Activated naive CD8-positive, alpha-beta T cell (primary cell): ENCODE data around the gene GPRC5B.

Experiments
- H3K27ac Mint-ChIP-seq: one replicate; pipeline ENCODE4 v1.8.0; 2021; ENCODE audit warnings: mixed read lengths
- H3K27me3 Mint-ChIP-seq: one replicate; pipeline ENCODE4 v1.8.0; 2021; ENCODE audit warnings: mixed read lengths
- H3K36me3 Mint-ChIP-seq: one replicate; pipeline ENCODE4 v1.8.0; 2021; ENCODE audit warnings: mixed read lengths
- H3K4me1 Mint-ChIP-seq: one replicate; pipeline ENCODE4 v1.8.0; 2021; ENCODE audit warnings: low read depth, mixed read lengths
- H3K4me3 Mint-ChIP-seq: one replicate; pipeline ENCODE4 v1.8.0; 2021; ENCODE audit warnings: mild to moderate bottlenecking, mixed read lengths
- H3K9me3 Mint-ChIP-seq: one replicate; pipeline ENCODE4 v1.8.0; 2021; ENCODE audit warnings: low read depth, mixed read lengths

GPRC5B gene

DNA sequence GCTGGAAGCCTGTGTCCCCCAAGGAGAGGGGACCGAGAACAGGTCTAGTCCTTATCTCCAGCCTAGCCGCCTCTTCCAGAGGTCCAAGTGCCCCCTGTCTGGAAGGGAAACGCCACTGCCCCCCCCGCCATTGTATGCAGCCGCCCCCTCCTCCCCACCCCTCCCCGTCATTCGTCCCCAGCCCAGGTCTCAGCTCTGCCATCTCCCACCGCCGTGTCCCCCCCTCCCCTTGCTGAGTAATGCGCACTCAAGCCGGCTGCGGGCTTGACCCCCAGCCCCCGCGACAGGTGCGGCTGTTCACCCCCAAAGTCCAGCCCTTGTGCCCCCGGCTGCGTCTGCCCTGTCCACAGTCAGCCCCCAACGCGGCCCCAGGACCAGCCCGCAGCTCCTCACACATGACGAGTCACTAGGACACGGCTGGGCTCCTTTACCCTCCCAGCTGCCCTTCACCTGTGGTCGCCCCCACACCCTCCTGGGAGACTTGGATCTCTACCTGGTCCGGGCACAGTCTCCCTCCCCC, 622 bp downstream of the GPRC5B start:
- peaks cover 19% of the 10 kb centered on the region for H3K27me3 Mint-ChIP-seq
- no peak overlapping the region for H3K27ac Mint-ChIP-seq
- H3K9me3 Mint-ChIP-seq = no peaks in the 10 kb centered on the region
- H3K4me1 Mint-ChIP-seq = peaks cover 28% of the 10 kb centered on the region
- peaks cover 3% of the 10 kb centered on the region for H3K36me3 Mint-ChIP-seq
- H3K4me3 Mint-ChIP-seq = peak overlapping the region; percentile 76

DNA sequence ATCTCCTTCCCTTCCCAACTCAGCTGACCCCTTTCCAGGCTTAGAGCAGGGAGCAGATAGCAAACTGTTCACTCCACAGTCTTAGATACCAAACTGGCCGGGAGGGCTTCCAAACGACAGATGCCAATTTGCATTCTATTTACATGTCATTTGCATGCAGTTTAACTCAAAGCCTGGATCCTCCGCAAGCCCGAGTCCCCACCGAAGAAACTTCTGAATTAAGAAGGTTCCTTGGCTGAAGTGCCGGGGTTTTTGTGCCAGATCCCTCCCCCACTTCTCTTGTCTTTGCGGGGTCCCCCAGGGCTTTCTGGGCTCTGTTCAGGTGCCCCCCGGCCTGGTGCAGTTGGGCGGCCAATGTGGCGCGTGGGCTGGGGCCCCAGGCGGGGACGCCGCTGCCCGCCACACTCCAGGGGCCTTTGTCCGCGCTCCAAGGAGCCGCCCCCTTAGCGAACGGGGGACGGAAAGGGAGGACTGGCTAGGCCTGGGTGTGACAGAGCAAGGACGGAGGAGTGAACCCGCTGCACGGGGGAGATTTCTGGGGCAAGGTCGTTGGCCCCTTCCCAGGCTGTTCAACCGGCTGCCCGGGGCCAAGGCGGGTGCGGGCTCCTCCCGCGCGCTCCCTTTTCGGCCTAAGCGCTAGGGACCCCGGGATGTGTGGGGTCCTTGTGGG, 1.2 kb downstream of the GPRC5B start:
- peaks cover 28% of the 10 kb centered on the region for H3K4me1 Mint-ChIP-seq
- H3K27ac Mint-ChIP-seq = no peak overlapping the region
- H3K36me3 Mint-ChIP-seq = peaks cover 3% of the 10 kb centered on the region
- no peaks in the 10 kb centered on the region for H3K9me3 Mint-ChIP-seq
- H3K27me3 Mint-ChIP-seq = peaks cover 19% of the 10 kb centered on the region
- H3K4me3 Mint-ChIP-seq = peak overlapping the region; percentile 64

DNA sequence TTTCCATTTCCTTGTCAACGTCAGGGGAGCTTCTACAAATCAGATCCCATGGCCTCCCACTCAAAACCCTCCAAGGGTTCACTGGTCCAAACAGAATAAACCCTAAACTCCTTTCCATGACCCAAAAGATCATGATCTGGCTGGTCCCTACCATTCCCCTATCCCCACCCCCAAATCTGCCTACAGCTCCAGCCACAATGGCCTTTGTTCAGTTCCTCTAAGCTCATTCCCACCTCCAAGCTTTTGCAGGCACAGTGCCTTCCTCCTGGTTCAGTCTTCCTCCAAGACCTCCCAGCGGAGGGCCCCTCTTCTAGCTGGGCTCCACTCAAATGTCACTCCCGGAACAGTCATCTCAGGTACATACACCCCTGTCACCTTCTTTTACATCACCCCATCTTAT, 2.0 kb downstream of the GPRC5B start:
- peaks cover 19% of the 10 kb centered on the region for H3K27me3 Mint-ChIP-seq
- peaks cover 3% of the 10 kb centered on the region for H3K36me3 Mint-ChIP-seq
- H3K27ac Mint-ChIP-seq = no peak overlapping the region
- H3K9me3 Mint-ChIP-seq = no peaks in the 10 kb centered on the region
- peaks cover 28% of the 10 kb centered on the region for H3K4me1 Mint-ChIP-seq
- peak overlapping the region; percentile 64 for H3K4me3 Mint-ChIP-seq

DNA sequence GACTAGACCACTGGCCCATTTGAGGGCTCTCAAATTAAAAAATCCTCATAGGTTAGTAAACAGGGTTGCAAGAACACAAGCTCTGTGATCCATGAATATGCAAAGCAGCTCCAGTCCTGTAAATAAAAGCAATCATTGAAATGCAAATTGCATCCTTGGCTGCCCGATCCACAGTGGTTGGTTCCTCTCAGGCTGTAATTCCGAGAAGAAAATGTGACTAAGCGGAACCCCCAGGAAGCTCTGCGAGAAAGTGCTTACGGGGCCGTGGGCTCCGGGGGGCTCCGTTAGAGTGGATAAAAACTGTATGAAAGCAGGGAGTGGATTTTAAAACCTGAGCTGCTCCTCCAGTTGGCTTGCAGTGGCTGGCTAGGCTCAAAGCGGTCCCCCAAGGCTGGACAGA, 2.5 kb downstream of the GPRC5B start:
- Mint-ChIP-seq H3K9me3 (no peaks in the 10 kb centered on the region), H3K4me3 (no peak overlapping the region), H3K27ac (no peak overlapping the region), H3K27me3 (peaks cover 19% of the 10 kb centered on the region), H3K36me3 (peaks cover 3% of the 10 kb centered on the region), H3K4me1 (peaks cover 28% of the 10 kb centered on the region)

DNA sequence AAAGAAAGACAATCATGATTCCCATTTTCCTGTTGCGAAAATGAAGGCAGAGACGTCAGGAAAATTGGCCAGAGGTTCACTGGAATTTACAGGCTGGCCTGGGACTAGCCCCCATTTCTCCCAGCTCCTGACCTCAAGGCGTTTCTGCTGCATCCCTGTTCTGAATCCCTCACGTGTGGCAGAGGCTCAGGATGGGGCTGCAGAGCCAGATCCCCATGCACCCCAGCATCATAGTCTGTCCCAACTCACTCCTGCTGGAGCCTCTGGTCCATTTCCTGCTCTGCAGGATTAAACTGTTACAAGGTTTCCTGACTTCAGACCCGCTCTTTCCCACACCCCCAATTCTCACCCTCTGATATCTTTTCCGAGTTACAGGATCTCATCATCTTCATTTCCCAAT, 2.9 kb downstream of the GPRC5B start:
- H3K4me3 Mint-ChIP-seq = no peak overlapping the region
- peaks cover 27% of the 10 kb centered on the region for H3K4me1 Mint-ChIP-seq
- peaks cover 3% of the 10 kb centered on the region for H3K36me3 Mint-ChIP-seq
- no peaks in the 10 kb centered on the region for H3K9me3 Mint-ChIP-seq
- peaks cover 19% of the 10 kb centered on the region for H3K27me3 Mint-ChIP-seq
- H3K27ac Mint-ChIP-seq = no peak overlapping the region

DNA sequence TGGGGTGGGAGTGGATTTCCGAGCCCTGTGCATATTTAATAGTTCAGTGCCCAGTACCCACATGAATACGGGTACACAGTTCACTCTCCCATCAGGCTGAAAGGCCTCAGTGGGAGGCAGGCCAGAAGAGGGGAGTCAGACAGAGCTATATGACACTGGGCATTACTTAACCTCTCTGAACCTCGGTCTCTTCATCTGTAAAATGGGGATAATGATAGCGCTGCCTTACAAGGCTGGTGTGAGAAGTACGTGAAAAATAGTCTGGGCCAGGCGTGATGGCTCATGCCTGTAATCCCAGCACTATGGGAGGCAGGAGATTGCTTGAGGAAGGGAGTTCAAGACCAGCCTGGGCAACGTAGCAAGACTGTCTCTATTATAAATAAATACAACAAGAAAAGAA, 3.6 kb downstream of the GPRC5B start:
- peaks cover 3% of the 10 kb centered on the region for H3K36me3 Mint-ChIP-seq
- peaks cover 17% of the 10 kb centered on the region for H3K27me3 Mint-ChIP-seq
- no peak overlapping the region for H3K27ac Mint-ChIP-seq
- no peak overlapping the region for H3K4me3 Mint-ChIP-seq
- H3K9me3 Mint-ChIP-seq = no peaks in the 10 kb centered on the region
- peaks cover 21% of the 10 kb centered on the region for H3K4me1 Mint-ChIP-seq

DNA sequence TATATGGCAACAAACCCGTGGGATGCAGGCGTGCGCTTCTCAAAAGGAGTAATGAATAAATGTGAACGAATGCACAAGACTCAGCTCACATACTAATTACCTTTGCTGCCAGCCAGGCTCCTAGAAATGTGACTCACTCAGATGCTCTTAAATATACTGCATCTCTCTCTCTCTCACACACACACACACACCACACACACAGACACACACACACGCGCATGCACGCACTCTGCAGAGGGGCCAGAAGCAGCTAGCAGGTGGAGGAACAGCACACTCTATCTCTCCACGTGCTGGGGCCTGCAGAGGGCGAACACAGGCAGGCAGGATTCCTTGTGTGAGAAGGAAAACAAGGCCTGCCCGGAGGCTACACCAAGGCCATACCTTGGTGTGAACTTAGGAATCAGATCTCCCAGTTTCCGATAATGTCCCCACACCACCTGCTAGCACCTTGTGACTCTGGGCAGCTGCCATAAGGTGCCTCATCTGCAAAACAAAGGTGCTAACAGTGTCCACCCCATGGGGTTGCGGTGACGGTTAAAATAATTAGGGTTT, 5.3 kb downstream of the GPRC5B start:
- Mint-ChIP-seq H3K27me3 (peaks cover 14% of the 10 kb centered on the region), H3K36me3 (peaks cover 3% of the 10 kb centered on the region), H3K4me1 (peaks cover 9% of the 10 kb centered on the region), H3K9me3 (no peaks in the 10 kb centered on the region), H3K4me3 (no peak overlapping the region), H3K27ac (no peak overlapping the region)

DNA sequence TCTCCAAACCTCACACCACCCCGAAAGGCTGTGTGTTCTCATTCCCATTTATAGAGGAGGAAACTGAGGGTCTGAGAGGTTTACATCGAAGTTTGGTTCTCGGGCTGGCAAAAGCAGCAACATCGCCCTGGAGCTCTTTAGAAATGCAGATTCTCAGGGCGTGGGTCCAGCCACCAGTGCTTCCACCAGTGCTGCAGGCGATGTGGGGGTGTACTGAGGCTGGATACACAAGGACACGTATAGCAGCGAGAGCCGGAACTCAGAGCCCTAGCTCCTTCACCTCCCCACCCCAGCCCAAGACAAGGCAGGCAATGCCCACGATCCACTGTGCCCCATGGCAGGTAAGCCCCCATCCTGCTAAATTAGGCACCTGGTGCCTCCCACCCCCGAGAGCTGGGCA, 5.9 kb downstream of the GPRC5B start:
- Mint-ChIP-seq H3K4me3 (no peak overlapping the region), H3K27ac (no peak overlapping the region), H3K4me1 (peaks cover 8% of the 10 kb centered on the region), H3K27me3 (peaks cover 14% of the 10 kb centered on the region), H3K36me3 (peaks cover 3% of the 10 kb centered on the region), H3K9me3 (no peaks in the 10 kb centered on the region)

DNA sequence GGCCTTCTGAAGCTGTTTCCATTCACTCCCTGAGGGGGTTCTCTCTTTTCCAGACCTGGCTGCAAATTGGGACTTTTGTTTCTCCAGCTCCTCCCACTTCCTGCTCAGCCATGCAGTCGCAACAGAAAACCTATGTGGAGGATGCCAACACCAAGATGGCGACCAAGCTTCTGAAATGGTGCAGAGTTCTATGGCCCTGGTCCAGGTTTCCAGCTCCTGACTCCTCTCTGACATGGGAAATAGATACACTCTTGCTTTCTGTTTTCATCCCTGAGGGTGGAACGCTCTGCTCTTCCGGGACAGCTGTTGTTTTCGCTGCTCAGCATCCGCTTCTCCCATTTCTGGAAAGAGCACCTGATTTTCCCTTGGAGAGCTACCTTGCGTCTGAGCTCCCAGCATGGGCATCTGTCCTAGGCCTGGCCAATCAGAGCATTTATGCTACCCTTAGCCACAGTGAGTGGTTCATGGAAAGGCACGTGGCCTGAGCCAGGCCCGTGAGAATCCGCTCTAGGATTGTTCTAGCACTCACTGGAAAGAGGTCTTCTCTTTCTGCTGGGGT, 8.1 kb downstream of the GPRC5B start:
- no peak overlapping the region for H3K27ac Mint-ChIP-seq
- H3K4me3 Mint-ChIP-seq = no peak overlapping the region
- H3K36me3 Mint-ChIP-seq = no peaks in the 10 kb centered on the region
- H3K9me3 Mint-ChIP-seq = no peaks in the 10 kb centered on the region
- H3K4me1 Mint-ChIP-seq = no peaks in the 10 kb centered on the region
- peaks cover 1% of the 10 kb centered on the region for H3K27me3 Mint-ChIP-seq

DNA sequence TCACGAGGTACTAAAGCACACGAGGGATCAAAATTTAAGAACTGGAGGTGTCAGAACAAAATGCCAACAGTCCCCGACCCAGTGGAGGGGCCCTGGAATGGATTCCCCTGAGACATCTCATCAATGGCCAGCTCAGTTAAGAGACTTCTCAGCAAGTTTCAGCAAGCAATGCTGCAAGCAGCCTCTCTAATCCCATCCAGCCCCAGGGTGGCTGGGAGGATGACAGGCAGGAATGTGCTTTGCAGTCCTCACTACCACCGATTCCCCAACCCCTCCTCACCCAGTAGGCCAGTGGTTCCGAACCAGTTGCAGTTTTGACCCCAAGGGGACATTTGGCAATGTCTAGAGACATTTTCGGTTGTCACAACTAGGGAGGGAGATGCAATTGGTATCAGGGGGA, 8.7 kb downstream of the GPRC5B start:
- H3K4me3 Mint-ChIP-seq = no peak overlapping the region
- H3K36me3 Mint-ChIP-seq = no peaks in the 10 kb centered on the region
- H3K27ac Mint-ChIP-seq = no peak overlapping the region
- no peaks in the 10 kb centered on the region for H3K9me3 Mint-ChIP-seq
- peaks cover 1% of the 10 kb centered on the region for H3K27me3 Mint-ChIP-seq
- no peaks in the 10 kb centered on the region for H3K4me1 Mint-ChIP-seq

DNA sequence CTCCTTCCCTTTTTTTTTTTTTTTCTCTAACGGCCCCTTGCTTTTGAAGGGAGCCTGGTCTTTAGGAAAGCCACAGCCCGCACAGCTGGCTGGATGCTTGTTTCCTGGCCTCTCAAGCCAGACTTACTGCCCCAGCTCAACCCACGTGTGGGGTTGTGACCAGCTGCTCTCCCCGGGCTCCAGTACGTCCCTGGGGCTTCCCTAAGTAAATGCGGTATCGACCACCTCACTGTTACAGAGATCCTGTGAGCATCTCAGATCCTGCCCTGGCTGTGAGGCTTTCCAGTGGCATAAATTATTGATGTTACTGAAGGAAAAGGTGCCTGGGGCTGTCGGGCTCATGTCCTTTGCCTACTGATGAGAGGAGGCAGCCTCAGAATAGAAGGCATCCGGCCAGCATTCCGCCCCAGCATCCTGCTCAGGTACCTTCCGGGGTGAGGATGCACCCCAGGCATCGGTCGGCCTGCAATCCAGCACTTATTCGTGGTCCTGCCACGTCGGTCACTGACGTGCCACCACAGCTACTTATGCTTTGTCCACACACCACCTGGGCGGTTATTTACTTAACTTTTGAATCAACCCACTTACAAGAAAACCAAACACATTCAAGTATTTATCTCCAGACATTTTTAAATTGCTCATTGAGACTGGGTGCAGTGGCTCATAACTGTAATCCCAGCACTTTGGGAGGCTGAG, 9.6 kb downstream of the GPRC5B start:
- Mint-ChIP-seq H3K27ac (no peak overlapping the region), H3K27me3 (peaks cover 1% of the 10 kb centered on the region), H3K9me3 (no peaks in the 10 kb centered on the region), H3K4me3 (no peak overlapping the region), H3K36me3 (peaks cover 3% of the 10 kb centered on the region), H3K4me1 (no peaks in the 10 kb centered on the region)

DNA sequence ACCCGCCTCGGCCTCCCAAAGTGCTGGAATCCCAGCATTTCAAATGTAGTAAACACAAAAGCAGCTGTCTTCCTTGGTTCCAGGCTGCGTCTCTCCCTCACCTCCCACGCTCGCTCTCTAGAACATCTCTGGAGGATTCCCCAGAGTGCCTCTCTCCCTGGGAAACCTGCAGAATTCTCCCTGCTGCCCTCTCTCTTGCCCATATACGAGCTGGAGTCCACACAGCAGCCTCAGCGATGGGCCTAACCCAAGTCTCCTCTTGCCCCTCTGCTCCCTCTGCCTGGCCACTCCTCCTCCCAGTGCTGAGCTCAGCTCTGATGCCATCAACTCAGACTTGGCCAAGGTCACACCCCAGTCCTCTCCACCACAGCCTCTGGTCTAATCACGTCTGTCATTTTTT, 10.6 kb downstream of the GPRC5B start:
- H3K27ac Mint-ChIP-seq = no peak overlapping the region
- H3K4me3 Mint-ChIP-seq = no peak overlapping the region
- peaks cover 1% of the 10 kb centered on the region for H3K27me3 Mint-ChIP-seq
- peaks cover 3% of the 10 kb centered on the region for H3K36me3 Mint-ChIP-seq
- H3K4me1 Mint-ChIP-seq = no peaks in the 10 kb centered on the region
- no peaks in the 10 kb centered on the region for H3K9me3 Mint-ChIP-seq

DNA sequence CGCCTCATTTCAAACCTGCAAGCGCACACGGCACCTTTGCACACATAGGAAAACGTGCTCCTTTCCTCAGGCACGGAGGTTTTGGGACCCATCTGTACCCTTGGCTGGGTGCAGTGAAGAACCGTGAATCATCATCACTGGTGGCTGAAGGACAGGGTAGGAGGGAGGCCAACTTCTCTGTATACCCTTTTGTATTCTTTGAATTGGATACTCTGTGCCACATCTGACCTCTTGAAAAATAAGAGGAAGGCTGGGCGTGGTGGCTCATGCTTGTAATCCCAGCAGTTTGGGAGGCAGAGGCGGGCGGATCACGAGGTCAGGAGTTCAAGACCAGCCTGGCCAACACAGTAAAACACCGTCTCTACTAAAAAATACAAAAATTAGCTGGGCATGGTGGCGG, 11.7 kb downstream of the GPRC5B start:
- H3K4me3 Mint-ChIP-seq = no peak overlapping the region
- H3K27ac Mint-ChIP-seq = no peak overlapping the region
- H3K4me1 Mint-ChIP-seq = no peaks in the 10 kb centered on the region
- no peaks in the 10 kb centered on the region for H3K9me3 Mint-ChIP-seq
- peaks cover 1% of the 10 kb centered on the region for H3K27me3 Mint-ChIP-seq
- peaks cover 7% of the 10 kb centered on the region for H3K36me3 Mint-ChIP-seq

DNA sequence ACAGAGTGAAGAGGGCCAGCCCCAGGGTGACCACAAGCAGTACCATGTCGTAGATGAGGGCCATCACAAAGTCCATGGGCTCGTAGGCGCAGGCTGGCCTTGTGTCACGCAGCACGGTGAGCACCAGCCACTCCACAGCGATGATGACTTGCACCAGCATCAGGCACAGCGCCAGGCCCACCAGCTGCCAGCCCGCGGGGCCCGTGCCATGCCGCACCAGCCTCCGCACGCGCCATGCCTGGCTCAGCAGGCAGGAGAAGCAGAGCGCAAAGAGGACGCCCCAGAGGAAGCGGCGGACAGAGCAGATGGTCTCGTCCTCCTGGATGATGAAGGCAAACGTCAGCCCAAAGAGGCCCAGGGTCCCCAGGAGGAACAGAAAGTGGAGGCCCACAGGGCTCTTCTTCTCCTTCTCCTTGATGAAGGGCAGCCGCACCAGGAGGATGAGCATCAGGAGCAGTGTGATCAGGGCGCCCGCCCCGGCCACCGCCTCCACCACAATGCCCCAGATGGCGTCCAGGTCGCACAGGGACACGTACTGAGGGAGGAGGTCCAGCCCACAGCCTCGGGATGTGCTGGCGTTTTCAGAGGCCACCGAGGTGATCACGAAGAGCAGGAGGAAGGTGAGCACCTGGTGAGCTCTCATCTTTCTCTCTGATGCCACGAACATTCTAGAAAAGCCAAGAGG, 12.3 kb downstream of the GPRC5B start:
- H3K36me3 Mint-ChIP-seq = peaks cover 7% of the 10 kb centered on the region
- H3K27ac Mint-ChIP-seq = no peak overlapping the region
- no peaks in the 10 kb centered on the region for H3K4me1 Mint-ChIP-seq
- H3K9me3 Mint-ChIP-seq = no peaks in the 10 kb centered on the region
- H3K27me3 Mint-ChIP-seq = peaks cover 1% of the 10 kb centered on the region
- H3K4me3 Mint-ChIP-seq = no peak overlapping the region

DNA sequence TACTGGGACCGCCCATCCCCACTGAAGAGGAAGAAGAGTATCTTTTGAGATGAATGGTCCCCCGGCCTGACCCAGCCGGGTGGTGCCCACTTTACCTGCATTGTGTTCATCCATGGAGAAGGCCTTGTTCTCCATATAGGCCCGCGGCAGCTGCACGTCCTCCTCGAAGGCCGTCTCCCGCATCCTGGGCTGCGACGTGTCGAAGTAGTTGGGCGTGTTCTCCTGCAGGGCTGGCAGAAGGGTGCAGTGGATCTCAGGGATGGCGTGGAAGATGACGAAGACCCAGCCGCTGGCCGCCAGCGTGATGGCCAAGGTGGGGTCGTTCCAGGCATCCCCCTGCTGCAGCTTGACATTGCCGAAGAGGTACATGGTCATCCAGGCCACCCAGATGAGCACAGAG, 12.9 kb downstream of the GPRC5B start:
- Mint-ChIP-seq H3K9me3 (no peaks in the 10 kb centered on the region), H3K27me3 (peaks cover 1% of the 10 kb centered on the region), H3K36me3 (peaks cover 7% of the 10 kb centered on the region), H3K27ac (no peak overlapping the region), H3K4me3 (no peak overlapping the region), H3K4me1 (no peaks in the 10 kb centered on the region)
